WTC11 (cell line): ENCODE measurements around the gene RANBP3. TPM values are rescaled to one million over a fixed set of nuclear protein-coding genes. Genes with fewer than 3 reads are reported as not detected.

ENCODE experiments used
- AR ChIP-seq: fragments of 250-450 bp; sonication (Bioruptor Pico); IDR thresholded peaks from 2 replicates; pipeline ENCODE4 v1.9.0; 2021; ENCODE audit warnings: mild to moderate bottlenecking
- ARID4B ChIP-seq: sonication (generic); formaldehyde crosslinking; IDR thresholded peaks from 2 replicates; pipeline ENCODE4 v1.8.0; 2023; ENCODE audit warnings: missing genetic modification reagents, mild to moderate bottlenecking, borderline replicate concordance
- FOXJ3 ChIP-seq: sonication (generic); formaldehyde crosslinking; IDR thresholded peaks from 2 replicates; pipeline ENCODE4 v1.9.0; 2021; ENCODE audit warnings: missing genetic modification reagents, mild to moderate bottlenecking, borderline replicate concordance
- GRHL2 ChIP-seq: fragments of 250-450 bp; sonication (Bioruptor Pico); IDR thresholded peaks from 2 replicates; pipeline ENCODE4 v1.8.0; 2022; ENCODE audit warnings: mild to moderate bottlenecking, moderate library complexity; ENCODE audit not compliant: insufficient replicate concordance, severe bottlenecking
- GTF2I ChIP-seq: fragments of 250-450 bp; sonication (Bioruptor Pico); conservative IDR thresholded peaks from 2 replicates; pipeline ENCODE4 v1.4.0; 2021; ENCODE audit warnings: mild to moderate bottlenecking
- HMGA2 ChIP-seq: fragments of 250-450 bp; sonication (Bioruptor Pico); IDR thresholded peaks from 2 replicates; pipeline ENCODE4 v1.4.0; 2021; ENCODE audit warnings: mild to moderate bottlenecking, moderate library complexity
- IRF2 ChIP-seq: sonication (generic); formaldehyde crosslinking; IDR thresholded peaks from 2 replicates; pipeline ENCODE4 v1.8.0; 2022; ENCODE audit warnings: low read depth, missing genetic modification reagents, borderline replicate concordance
- KAT7 ChIP-seq: sonication (generic); formaldehyde crosslinking; IDR thresholded peaks from 2 replicates; pipeline ENCODE4 v1.8.1; 2023; ENCODE audit warnings: missing genetic modification reagents, mild to moderate bottlenecking, borderline replicate concordance
- MAX ChIP-seq: sonication (generic); formaldehyde crosslinking; IDR thresholded peaks from 2 replicates; pipeline ENCODE4 v1.8.0; 2022; ENCODE audit warnings: mild to moderate bottlenecking, missing genetic modification reagents
- PRRX2 ChIP-seq: fragments of 250-450 bp; sonication (Bioruptor Pico); IDR thresholded peaks from 2 replicates; pipeline ENCODE4 v1.8.0; 2021; ENCODE audit warnings: mild to moderate bottlenecking
- RORB ChIP-seq: fragments of 250-450 bp; sonication (Bioruptor Pico); IDR thresholded peaks from 2 replicates; pipeline ENCODE4 v1.9.0; 2021; ENCODE audit warnings: mild to moderate bottlenecking
- TP53 ChIP-seq: sonication (generic); formaldehyde crosslinking; IDR thresholded peaks from 2 replicates; pipeline ENCODE4 v1.8.1; 2023; ENCODE audit warnings: mild to moderate bottlenecking, missing genetic modification reagents
- ZNF219 ChIP-seq: sonication (generic); formaldehyde crosslinking; IDR thresholded peaks from 2 replicates; pipeline ENCODE4 v1.8.0; 2023; ENCODE audit warnings: missing genetic modification reagents, mild to moderate bottlenecking, borderline replicate concordance
- ZNF232 ChIP-seq: sonication (generic); formaldehyde crosslinking; IDR thresholded peaks from 2 replicates; pipeline ENCODE4 v1.8.0; 2022; ENCODE audit warnings: mild to moderate bottlenecking, missing genetic modification reagents
- ZNF281 ChIP-seq: sonication (generic); formaldehyde crosslinking; IDR thresholded peaks from 2 replicates; pipeline ENCODE4 v1.8.0; 2023; ENCODE audit warnings: mild to moderate bottlenecking, missing genetic modification reagents
- ZNF317 ChIP-seq: sonication (generic); formaldehyde crosslinking; IDR thresholded peaks from 2 replicates; pipeline ENCODE4 v1.8.1; 2023; ENCODE audit warnings: low read depth, mild to moderate bottlenecking, moderate library complexity, missing genetic modification reagents, borderline replicate concordance
- total RNA-seq: library from RNA; stranded (reverse); gene quantifications from 3 replicates; pipeline ENCODE4 v1.2.3, GENCODE V29; 2021
- TF ChIP-seq, protein P1 (sequence below): sonication (generic); formaldehyde crosslinking; conservative IDR thresholded peaks from 2 replicates; pipeline ENCODE4 v1.8.1; 2022; ENCODE audit warnings: mild to moderate bottlenecking, missing genetic modification reagents
- TF ChIP-seq, protein P2 (sequence below): sonication (generic); formaldehyde crosslinking; IDR thresholded peaks from 2 replicates; pipeline ENCODE4 v1.8.1; 2023; ENCODE audit warnings: mild to moderate bottlenecking, moderate library complexity, missing genetic modification reagents
- TF ChIP-seq, protein P3 (sequence below): fragments of 250-450 bp; sonication (Bioruptor Pico); IDR thresholded peaks from 2 replicates; pipeline ENCODE4 v1.9.0; 2021; ENCODE audit warnings: moderate library complexity, mild to moderate bottlenecking, inconsistent platforms, borderline replicate concordance
- TF ChIP-seq, protein P4 (sequence below): fragments of 250-450 bp; sonication (Bioruptor Pico); conservative IDR thresholded peaks from 2 replicates; pipeline ENCODE4 v1.9.0; 2021; ENCODE audit warnings: mild to moderate bottlenecking
- TF ChIP-seq, protein P5 (sequence below): sonication (generic); formaldehyde crosslinking; IDR thresholded peaks from 2 replicates; pipeline ENCODE4 v1.8.0; 2022; ENCODE audit warnings: mild to moderate bottlenecking, missing genetic modification reagents

Gene RANBP3
- total RNA-seq, 1 experiment from 2014 or later = 76.3 TPM

GRCh38 chr19:5903624-5904351 is 74.2 kb downstream of the RANBP3 start, which contains the start of gene NDUFA11 (continued):
- TF ChIP-seq GRHL2 (CRISPR knock-in tag) = no peak
- no peak; the same call in 1 of the 2 replicates for TF ChIP-seq ZNF317
- no peak for TF ChIP-seq ZNF281 (CRISPR knock-in tag)
- TF ChIP-seq, protein P1, sequence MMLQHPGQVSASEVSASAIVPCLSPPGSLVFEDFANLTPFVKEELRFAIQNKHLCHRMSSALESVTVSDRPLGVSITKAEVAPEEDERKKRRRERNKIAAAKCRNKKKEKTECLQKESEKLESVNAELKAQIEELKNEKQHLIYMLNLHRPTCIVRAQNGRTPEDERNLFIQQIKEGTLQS = no peak
- no peak for TF ChIP-seq ZNF219 (CRISPR knock-in tag)
- TF ChIP-seq AR (CRISPR knock-in tag) = no peak
- TF ChIP-seq MAX (CRISPR knock-in tag) = peak; percentile 98
- TF ChIP-seq ZNF232 (CRISPR knock-in tag) = peak; percentile 81; the same call in 1 of the 2 replicates
- no peak for TF ChIP-seq FOXJ3 (CRISPR knock-in tag)
- peak; percentile 39; the same call in 1 of the 2 replicates for TF ChIP-seq TP53 (CRISPR knock-in tag)
- no peak for TF ChIP-seq GTF2I (CRISPR knock-in tag)
- TF ChIP-seq ARID4B (CRISPR knock-in tag) = peak; percentile 95
- TF ChIP-seq, protein P2, sequence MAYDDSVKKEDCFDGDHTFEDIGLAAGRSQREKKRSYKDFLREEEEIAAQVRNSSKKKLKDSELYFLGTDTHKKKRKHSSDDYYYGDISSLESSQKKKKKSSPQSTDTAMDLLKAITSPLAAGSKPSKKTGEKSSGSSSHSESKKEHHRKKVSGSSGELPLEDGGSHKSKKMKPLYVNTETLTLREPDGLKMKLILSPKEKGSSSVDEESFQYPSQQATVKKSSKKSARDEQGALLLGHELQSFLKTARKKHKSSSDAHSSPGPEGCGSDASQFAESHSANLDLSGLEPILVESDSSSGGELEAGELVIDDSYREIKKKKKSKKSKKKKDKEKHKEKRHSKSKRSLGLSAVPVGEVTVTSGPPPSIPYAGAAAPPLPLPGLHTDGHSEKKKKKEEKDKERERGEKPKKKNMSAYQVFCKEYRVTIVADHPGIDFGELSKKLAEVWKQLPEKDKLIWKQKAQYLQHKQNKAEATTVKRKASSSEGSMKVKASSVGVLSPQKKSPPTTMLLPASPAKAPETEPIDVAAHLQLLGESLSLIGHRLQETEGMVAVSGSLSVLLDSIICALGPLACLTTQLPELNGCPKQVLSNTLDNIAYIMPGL = peak; percentile 68
- TF ChIP-seq, protein P3, sequence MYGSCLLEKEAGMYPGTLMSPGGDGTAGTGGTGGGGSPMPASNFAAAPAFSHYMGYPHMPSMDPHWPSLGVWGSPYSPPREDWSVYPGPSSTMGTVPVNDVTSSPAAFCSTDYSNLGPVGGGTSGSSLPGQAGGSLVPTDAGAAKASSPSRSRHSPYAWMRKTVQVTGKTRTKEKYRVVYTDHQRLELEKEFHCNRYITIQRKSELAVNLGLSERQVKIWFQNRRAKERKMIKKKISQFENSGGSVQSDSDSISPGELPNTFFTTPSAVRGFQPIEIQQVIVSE = no peak
- TF ChIP-seq KAT7 (CRISPR knock-in tag) = peak; percentile 74; the same call in 1 of the 2 replicates
- TF ChIP-seq RORB (CRISPR knock-in tag) = no peak
- no peak for TF ChIP-seq IRF2 (CRISPR knock-in tag)
- TF ChIP-seq, protein P4, sequence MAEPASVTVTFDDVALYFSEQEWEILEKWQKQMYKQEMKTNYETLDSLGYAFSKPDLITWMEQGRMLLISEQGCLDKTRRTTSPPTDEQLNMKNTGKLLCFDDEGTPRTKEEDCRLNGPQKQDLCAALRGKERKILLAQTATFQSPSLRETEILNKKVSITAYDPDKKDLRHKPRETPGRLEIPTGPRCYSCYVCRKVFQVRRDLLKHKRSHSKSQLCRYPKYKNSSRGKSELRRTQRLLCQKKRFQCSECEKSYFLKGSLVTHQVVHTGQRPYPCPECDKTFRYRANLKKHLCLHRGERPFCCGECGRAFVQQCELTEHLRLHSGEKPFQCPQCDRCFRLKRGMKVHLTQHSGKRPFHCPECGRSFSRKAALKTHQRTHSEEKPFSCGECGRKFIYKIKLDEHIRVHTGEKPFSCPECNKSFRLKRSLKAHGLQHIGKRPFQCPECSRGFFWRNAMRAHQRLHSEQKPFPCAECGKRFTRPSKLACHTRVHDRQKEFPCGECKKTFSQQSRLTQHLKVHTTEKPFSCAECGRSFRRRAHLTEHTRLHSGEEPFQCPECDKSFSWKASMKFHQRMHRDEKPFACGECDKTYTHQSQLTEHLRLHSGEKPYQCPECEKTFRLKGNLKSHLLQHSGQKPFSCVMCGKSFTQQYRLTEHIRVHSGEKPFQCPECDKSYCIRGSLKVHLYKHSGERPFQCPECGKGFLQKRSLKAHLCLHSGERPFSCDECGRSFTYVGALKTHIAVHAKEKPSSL (CRISPR knock-in tag) = no peak
- no peak for TF ChIP-seq HMGA2 (CRISPR knock-in tag)
- TF ChIP-seq PRRX2 (CRISPR knock-in tag) = no peak
- TF ChIP-seq, protein P5, sequence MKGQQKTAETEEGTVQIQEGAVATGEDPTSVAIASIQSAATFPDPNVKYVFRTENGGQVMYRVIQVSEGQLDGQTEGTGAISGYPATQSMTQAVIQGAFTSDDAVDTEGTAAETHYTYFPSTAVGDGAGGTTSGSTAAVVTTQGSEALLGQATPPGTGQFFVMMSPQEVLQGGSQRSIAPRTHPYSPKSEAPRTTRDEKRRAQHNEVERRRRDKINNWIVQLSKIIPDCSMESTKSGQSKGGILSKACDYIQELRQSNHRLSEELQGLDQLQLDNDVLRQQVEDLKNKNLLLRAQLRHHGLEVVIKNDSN (CRISPR knock-in tag) = peak; percentile 67; the same call in 1 of the 2 replicates
